Cortex of kidney (tissue), 1 donor: Measurements from ENCODE around the gene PCSK6.

Experiments
- DNase-seq: peaks from one replicate; lab custom pipeline; 2025; lab: John Stamatoyannopoulos, UW

Gene PCSK6

GRCh38 chr15:101522621-101523559, 33.4 kb upstream of the PCSK6 start:
- DNase-seq: no peak

DNA sequence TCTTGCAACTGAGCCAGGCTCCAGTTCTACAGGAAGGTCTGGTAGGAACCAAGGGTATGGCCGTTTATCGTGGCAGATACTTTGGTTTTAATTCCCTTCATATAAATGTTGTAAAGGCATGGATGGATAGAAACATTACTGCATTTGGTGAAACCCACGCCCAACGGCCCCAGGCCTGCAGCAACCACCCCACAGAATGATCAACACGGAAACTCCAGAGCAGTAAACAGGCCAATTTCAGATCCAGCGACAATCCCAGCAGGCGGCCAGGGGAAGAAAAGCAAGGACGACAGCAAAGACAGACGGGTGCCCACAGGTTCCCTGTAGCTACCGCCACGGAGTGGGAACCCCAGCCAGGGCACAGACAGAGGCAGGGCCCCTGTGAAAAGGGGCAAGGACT, 32.6 kb upstream of the PCSK6 start:
- DNase-seq: no peak

- DNase-seq: no peak
These were observed 32.1 kb upstream of the PCSK6 start for GRCh38 chr15:101521591-101521990.

- DNase-seq: no peak
These were observed 31.6 kb upstream of the PCSK6 start for GRCh38 chr15:101521069-101521468.

DNA sequence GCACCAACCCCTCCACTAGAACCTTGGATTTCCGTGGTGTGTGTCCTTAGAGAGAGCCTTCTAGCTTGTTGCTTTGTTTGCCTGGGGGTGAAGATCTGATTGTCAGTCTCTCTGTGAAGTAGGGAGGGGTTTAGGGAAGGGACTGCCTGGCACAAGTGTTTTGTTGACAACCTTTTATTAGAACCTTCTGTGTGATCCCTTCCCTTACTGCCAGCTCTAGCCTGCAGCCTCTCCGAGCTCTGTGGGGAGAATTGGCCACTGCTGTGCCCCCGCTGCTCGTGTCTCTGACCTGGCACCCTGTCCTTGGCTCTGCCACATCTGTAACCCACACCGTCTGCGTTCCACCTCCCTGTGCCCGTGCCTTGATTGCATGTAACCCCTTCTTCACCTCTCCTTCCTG, 30.9 kb upstream of the PCSK6 start:
- DNase-seq: no peak

GRCh38 chr15:101517504-101517903, 28.0 kb upstream of the PCSK6 start:
- DNase-seq: no peak

GRCh38 chr15:101514318-101514717, 24.8 kb upstream of the PCSK6 start:
- DNase-seq: no peak

- DNase-seq: no peak
These were observed 22.2 kb upstream of the PCSK6 start for GRCh38 chr15:101511717-101512116.

DNA sequence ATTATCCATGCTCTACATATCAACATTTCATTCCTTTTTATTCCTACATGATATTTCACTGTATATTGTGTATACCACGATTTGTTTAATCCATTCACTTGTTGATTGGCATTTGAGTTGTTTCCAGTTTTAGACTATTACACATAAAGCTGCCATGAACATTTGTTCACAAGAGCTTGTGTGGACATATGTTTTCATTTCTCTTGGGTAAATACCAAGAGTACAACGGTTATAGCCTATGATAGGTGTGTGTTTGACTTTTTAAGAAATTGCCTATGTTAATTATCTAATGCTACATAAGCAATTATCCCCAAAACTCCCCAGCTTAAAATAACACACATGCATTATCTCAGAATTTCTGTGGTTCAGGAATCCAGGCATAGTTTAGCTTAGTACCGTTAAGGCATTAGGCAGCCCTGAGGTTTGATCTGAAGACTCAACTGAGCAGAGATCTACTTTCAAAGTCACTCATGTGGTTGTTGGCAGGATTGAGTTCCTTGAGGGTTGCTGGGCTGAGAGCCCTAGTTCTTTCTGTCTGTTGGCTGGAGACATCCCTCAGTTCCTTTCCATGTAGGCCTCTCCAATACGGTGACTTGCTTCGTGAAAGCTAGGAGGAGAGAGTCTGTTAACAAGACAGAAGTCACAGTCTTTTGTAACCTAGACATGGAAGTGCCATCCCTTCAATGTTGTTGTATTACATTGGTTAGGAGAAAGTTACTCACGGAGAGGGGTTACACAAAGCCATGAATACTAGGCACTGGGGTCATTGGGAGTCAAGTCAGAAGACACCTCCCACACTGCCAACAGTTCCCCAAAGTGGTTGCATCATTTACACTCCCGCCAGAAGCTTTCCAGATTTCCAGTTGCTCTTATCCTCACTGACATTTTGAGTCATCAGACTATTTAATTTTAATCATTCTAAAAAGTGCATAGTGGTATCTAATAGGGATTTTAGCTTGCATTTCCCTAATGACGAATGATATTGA, 21.0 kb upstream of the PCSK6 start:
- DNase-seq: no peak

DNA sequence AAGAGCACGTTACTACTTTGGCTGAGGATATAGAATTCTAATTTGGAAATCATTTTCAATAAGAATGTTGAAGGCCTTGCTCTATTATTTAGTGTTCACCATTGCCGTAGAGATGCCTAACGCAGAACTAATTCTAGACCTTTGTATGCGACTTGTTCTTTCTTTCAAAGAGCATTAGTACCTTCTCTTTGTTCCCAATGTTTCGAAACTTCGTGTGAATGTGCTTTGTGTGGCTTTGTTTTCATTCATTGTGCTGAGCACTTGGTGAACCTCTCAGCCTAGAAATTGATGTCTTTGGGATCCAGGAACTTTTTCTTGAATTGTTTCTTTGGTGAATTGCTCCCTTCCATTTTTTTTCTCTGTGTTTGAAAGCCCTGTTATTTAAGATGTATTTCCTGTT, 19.8 kb upstream of the PCSK6 start:
- DNase-seq: no peak

DNA sequence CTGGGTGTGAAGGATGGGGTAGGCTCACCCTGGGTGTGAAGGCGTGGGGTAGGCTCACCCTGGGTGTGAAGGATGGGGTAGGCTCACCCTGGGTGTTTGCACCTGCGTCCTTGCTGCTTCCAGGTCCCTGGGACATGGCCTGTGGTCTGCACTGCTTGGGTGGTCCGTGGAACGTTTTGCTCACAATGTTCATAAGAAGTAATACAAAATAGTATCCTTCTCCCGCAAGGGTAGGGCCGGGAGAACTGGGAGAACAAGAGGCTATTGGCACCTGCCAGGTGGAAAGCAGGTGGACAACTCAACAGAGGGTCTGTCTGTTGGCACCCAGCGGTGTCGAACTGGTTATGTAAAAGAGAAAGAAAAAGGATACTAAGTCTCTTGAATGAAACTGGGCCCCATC, 17.0 kb upstream of the PCSK6 start:
- no peak for DNase-seq

- no peak for DNase-seq
These were observed 16.3 kb upstream of the PCSK6 start for GRCh38 chr15:101505610-101506337.

DNA sequence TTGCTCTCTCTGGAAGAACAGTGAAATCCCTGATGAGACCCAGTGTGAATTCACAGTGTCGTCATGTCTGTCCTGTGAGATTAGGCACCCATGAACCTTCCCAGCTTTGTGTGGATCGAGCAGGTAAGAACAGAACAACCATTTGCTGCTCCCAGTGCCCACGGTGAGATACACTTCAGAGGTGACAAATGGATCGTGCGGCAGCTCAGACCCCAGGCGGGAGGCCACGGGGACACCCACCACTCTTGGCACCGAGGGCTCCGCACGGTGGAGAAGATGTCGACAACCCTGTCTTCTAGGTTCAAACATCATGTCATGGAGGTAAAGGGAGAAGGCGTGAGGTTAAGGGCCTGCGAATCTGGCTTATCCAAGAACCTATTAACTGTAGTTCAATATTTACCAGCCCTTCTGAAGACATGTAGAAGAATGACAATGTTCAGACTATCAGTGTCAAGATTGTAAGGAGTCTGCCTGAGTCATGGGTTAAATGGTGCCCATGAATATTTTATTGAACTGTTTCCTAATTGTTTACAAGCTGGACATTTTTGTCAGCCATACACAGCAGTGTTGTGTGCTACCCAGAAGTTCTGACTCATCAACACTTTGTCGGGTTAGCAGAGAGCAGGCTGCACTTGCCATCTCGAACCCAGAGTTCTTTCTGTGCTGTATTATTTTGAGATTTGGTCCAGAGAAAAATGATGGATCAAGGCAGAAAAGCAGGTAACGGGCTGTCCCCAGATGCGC, 15.5 kb upstream of the PCSK6 start:
- no peak for DNase-seq

- no peak for DNase-seq
These were observed 14.9 kb upstream of the PCSK6 start for GRCh38 chr15:101504373-101504772.

- DNase-seq: no peak
These were observed 13.7 kb upstream of the PCSK6 start for GRCh38 chr15:101503296-101503599.

DNA sequence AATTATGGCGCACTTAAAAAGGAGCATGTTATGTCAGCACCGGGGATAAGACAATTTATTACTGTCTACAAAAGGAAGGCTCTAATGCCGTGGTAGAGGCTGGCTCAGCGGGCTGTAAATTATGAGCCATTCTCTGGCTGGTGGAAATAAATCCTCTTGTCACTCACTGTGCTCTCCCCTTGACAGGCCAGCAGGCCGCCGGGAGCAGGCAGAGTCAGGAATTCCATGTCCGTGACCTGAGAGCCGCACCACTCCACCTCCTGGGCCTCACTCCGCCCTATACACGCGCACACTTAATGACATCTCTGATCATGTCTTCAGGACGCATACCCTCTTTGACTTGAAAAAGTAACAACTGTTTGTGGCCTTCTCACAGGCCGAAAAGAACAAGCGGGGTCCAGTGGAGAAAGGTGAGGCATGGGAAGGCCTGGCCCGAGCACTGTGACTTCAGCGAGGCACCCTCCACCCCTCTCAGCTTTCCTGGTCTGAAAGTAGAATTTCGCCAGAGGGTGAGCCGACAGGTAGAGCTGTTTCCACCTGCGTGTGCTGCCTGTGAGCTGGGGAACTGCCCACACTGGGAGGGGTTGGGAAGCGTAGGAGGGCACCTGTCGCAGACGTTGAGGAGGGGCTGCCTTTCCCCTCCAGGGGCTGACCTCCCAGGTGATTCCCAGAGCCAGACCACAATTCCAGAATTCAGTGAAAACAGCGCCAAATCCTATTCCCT, 13.2 kb upstream of the PCSK6 start:
- no peak for DNase-seq

- no peak for DNase-seq
These were observed 12.3 kb upstream of the PCSK6 start for GRCh38 chr15:101501703-101502373.

GRCh38 chr15:101500865-101501551, 11.5 kb upstream of the PCSK6 start:
- no peak for DNase-seq

DNA sequence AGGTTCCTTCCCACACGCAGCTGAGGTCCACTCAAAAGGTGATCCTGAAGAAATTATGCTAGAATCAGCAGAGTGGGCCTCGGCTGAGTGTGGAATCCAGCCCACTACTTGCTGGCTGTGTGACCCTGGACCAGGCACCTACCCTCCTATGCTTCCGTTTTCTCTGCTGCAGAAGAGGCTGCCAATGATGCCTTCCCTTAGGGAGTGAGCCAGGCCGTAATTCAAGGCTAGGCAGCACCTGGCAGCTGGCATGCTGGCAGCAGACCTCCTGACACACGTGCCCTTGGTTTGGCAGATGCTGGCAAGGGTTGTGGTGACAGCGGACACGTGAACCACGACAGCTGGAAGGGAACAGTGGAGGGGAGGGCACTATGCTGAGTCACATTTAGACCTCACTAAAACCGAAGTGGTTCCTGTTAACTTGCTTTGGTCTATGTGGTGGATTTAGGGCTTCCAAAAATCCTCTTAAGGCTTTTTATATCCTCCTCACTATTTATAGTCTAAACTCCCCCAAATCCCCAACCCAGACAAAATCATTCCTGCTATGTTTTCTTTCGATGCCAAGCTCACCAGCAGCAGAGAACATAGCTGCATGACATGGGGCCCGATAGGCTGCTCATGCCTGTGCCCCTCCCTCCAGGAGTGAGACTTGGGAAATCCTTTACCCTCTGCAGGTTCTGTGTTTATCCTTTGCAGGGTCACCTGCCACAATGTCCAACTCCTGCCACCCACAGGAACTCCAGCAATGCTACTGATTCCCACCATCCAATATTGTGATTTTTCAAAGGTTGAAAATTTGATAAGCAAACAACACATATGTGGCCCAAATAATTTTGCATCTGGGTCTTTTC, 10.6 kb upstream of the PCSK6 start:
- no peak for DNase-seq
